ENCODE measurements around the gene C20orf204. TPM values are rescaled to one million over a fixed set of nuclear protein-coding genes. Genes with fewer than 3 reads are reported as not detected.

The C20orf204 gene
- total and polyA plus RNA-seq, 2 of the 8 experiments (the other 6 are each of a cell fraction or from before 2014, with no cell fraction given) = 0.39 to 0.52 TPM

GRCh38 chr20:64044484-64045247 lies 8.7 kb downstream of the C20orf204 start:
- Histone ChIP-seq H4K5ac (ENCODE audit: insufficient read length, low read depth, low read length) (no peak overlapping the region), H3K79me2 (ENCODE audit: control insufficient read depth in 1 of 2, insufficient read depth in 2 of 2, low read length in 2 of 2) (no peaks in the 10 kb centered on the region), H2BK20ac (ENCODE audit: low read length) (no peak overlapping the region), H3K4ac (replicated peaks; ENCODE audit: insufficient read length, low read depth, low read length) (no peak overlapping the region), H3K23ac (ENCODE audit: insufficient read length) (no peak overlapping the region), H2BK15ac (ENCODE audit: low read length) (peak overlapping the region; percentile 6; the same call in 1 of the 2 replicates), H4K91ac (replicated peaks; ENCODE audit: insufficient read length, low read length) (no peak overlapping the region), H4K20me1 (replicated peaks in 1 of 2; ENCODE audit: control insufficient read depth in 1 of 2, insufficient read depth in 2 of 2, low read length in 2 of 2) (no peaks in the 10 kb centered on the region), H2AFZ (ENCODE audit: low read length) (no peak overlapping the region), H2BK120ac (replicated peaks; ENCODE audit: low read depth, low read length) (no peak overlapping the region), H3K27ac (ENCODE audit: low read depth, low read length) (no peak overlapping the region), H2AK5ac (ENCODE audit: low read depth, low read length) (0 out of 2 replicates have a peak overlapping the region, but pooled peaks have one; percentile 28), H3K27me3 (replicated peaks in 1 of 4; ENCODE audit: control insufficient read depth in 3 of 4, extremely low read depth in 1 of 4, insufficient read depth in 3 of 4, low read length in 3 of 4) (peaks cover 47 to 84% (median 79%) of the 10 kb centered on the region in 4 experiments), H3K14ac (ENCODE audit: insufficient read length) (no peak overlapping the region), H3K4me3 (ENCODE audit: extremely low read depth in 1 of 4, insufficient read depth in 2 of 4, low read depth in 3 of 4, low read length in 4 of 4) (no peak overlapping the region), H3K23me2 (ENCODE audit: low read depth, low read length) (peaks cover 4% of the 10 kb centered on the region; the same call in 1 of the 2 replicates), H3K79me1 (ENCODE audit: low read depth, low read length) (no peaks in the 10 kb centered on the region), H2BK5ac (ENCODE audit: low read depth, low read length) (0 out of 2 replicates have a peak overlapping the region, but pooled peaks have one; percentile 6), H4K8ac (ENCODE audit: extremely low read depth, insufficient read depth, low read length) (no peak overlapping the region; the same call in 1 of the 2 replicates), H3K9ac (replicated peaks in 1 of 4; ENCODE audit: extremely low read depth in 1 of 4, low read depth in 3 of 4, low read length in 3 of 4) (no peak overlapping the region), H3K4me2 (ENCODE audit: insufficient read depth in 1 of 2, low read depth in 2 of 2, low read length in 2 of 2) (no peak overlapping the region), H2BK12ac (ENCODE audit: low read depth, low read length) (peak overlapping the region; percentile 77; the same call in 1 of the 2 replicates), H3K56ac (replicated peaks; ENCODE audit: insufficient read length, low read depth, low read length) (no peak overlapping the region), H3K9me3 (ENCODE audit: insufficient read depth in 2 of 2, low read depth in 1 of 2, low read length in 1 of 2) (no peaks in the 10 kb centered on the region), H3K36me3 (ENCODE audit: control insufficient read depth in 2 of 4, insufficient read depth in 4 of 4, low read length in 3 of 4) (peaks cover 0 to 10% (median 0%) of the 10 kb centered on the region in 4 experiments; a peak in 1 of 8 replicates), H3K18ac (ENCODE audit: extremely low read depth, low read length) (no peak overlapping the region), H3K4me1 (replicated peaks in 1 of 4; ENCODE audit: control insufficient read depth in 3 of 4, insufficient read depth in 4 of 4, low read length in 3 of 4) (peaks cover 0 to 20% (median 8%) of the 10 kb centered on the region in 4 experiments; a peak in 6 of 7 replicates)
- CTCF ChIA-PET (ENCODE audit: partially characterized antibody) = interaction anchor here (0.7 to 2.7 kb wide), 6 partner anchors 9 to 76 kb away, joined by 3 to 9 read pairs (median 6); partner anchors contain the start of genes OPRL1 and PRPF6
- POLR2A ChIA-PET (ENCODE audit: partially characterized antibody) = interaction anchor here (1.3 to 2.3 kb wide), 4 partner anchors 9 to 75 kb away, joined by 3 to 8 read pairs (median 4); no protein-coding TSS in a partner anchor
- 87% methylated on average over 14 of the region's 14 CpGs; no CpG with 5 or more reads in 1 of the 2 experiments for WGBS, 2 experiments (ENCODE audit: extremely low coverage in 1 of 2, insufficient coverage in 1 of 2, insufficient read length in 1 of 2, insufficient replicate concordance in 2 of 2, low coverage in 1 of 2, low lambda C conversion rate in 2 of 2, missing lambda C conversion rate in 1 of 2)
- DNase-seq (ENCODE audit: low read depth in 1 of 2, low spot score in 2 of 2) (no peak), FAIRE-seq (no peak)
- TF ChIP-seq CHD1 (IDR thresholded peaks at IDR 0.05; ENCODE audit: low read depth, low read length) (no peak), SP2 (IDR thresholded peaks at IDR 0.05; ENCODE audit: low read length) (no peak), MAFK (IDR thresholded peaks at IDR 0.05; ENCODE audit: low read depth, low read length) (no peak), CTCF (IDR thresholded peaks at IDR 0.05; ENCODE audit: control extremely low read depth in 1 of 3, insufficient read depth in 1 of 3, low read depth in 1 of 3, low read length in 3 of 3) (no peak), CHD2 (IDR thresholded peaks at IDR 0.05; ENCODE audit: low read length) (no peak), SRF (IDR thresholded peaks at IDR 0.05; ENCODE audit: low read depth, low read length) (no peak), POLR2AphosphoS5 (IDR thresholded peaks at IDR 0.05; ENCODE audit: low read depth, low read length) (no peak), MAX (IDR thresholded peaks at IDR 0.05) (no peak), TAF1 (IDR thresholded peaks at IDR 0.05; ENCODE audit: low read depth, low read length) (no peak)
